Measurements from ENCODE around the gene NSD2.
"Not testable (repeated sequence)": the region's sequence is repeated elsewhere in the genome, so short reads cannot be mapped to it uniquely, and the experiment has no call there.

Gene NSD2

DNA sequence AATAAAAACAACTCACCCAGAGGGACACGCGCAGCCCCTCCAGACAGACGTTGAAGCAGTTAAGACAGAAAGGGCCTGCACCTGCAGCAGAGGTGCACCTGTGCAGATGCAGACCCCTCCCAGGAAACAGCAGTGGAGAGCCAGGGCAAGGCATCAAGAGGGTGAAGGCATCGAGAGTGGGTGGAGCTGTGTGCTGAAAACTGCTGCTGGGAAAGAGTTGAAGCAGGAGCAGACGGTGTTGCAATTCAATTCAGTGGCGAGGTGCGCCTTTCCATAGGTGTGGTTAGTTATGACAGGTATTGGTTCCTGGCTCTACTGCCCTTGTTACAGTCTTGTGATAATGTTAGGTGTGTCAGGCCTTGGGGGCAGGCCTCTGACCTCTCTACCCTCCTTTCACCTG lies 31.9 kb upstream of the NSD2 start:
- DNase-seq: no peak
- in situ Hi-C loops (cut with HindIII; ENCODE audit: low pct_ligation_motif_present, low pct_unique_long_range_greater_than_20kb, low sequenced_read_pairs): no loop called here

GRCh38 chr4:1841201-1841886 lies 29.8 kb upstream of the NSD2 start:
- in situ Hi-C loops (cut with HindIII; ENCODE audit: low pct_ligation_motif_present, low pct_unique_long_range_greater_than_20kb, low sequenced_read_pairs): no loop called here
- DNase-seq: no peak

- in situ Hi-C loops (cut with HindIII; ENCODE audit: low pct_ligation_motif_present, low pct_unique_long_range_greater_than_20kb, low sequenced_read_pairs): no loop called here
Measured at GRCh38 chr4:1841887-1842210, 29.3 kb upstream of the NSD2 start.

GRCh38 chr4:1842339-1842895 lies 28.8 kb upstream of the NSD2 start:
- in situ Hi-C loops (cut with HindIII; ENCODE audit: low pct_ligation_motif_present, low pct_unique_long_range_greater_than_20kb, low sequenced_read_pairs): no loop called here
- DNase-seq: no peak

More at GRCh38 chr4:1841887-1842210, 29.3 kb upstream of the NSD2 start:
- DNase-seq: no peak

GRCh38 chr4:1842993-1843448 lies 28.2 kb upstream of the NSD2 start:
- in situ Hi-C loops (cut with HindIII; ENCODE audit: low pct_ligation_motif_present, low pct_unique_long_range_greater_than_20kb, low sequenced_read_pairs): no loop called here
- DNase-seq: peak; percentile 36

GRCh38 chr4:1843852-1844251 lies 27.3 kb upstream of the NSD2 start:
- in situ Hi-C loops (cut with HindIII; ENCODE audit: low pct_ligation_motif_present, low pct_unique_long_range_greater_than_20kb, low sequenced_read_pairs): no loop called here
- DNase-seq: no peak

GRCh38 chr4:1844618-1845017 lies 26.6 kb upstream of the NSD2 start:
- in situ Hi-C loops (cut with HindIII; ENCODE audit: low pct_ligation_motif_present, low pct_unique_long_range_greater_than_20kb, low sequenced_read_pairs); DNase-seq: not testable (repeated sequence)

- DNase-seq: no peak
- in situ Hi-C loops (cut with HindIII; ENCODE audit: low pct_ligation_motif_present, low pct_unique_long_range_greater_than_20kb, low sequenced_read_pairs): no loop called here
Measured at GRCh38 chr4:1846580-1846979, 24.6 kb upstream of the NSD2 start.

GRCh38 chr4:1850276-1850675 lies 20.9 kb upstream of the NSD2 start:
- in situ Hi-C loops (cut with HindIII; ENCODE audit: low pct_ligation_motif_present, low pct_unique_long_range_greater_than_20kb, low sequenced_read_pairs): no loop called here

GRCh38 chr4:1851160-1851559 lies 20.0 kb upstream of the NSD2 start:
- in situ Hi-C loops (cut with HindIII; ENCODE audit: low pct_ligation_motif_present, low pct_unique_long_range_greater_than_20kb, low sequenced_read_pairs): no loop called here

More at GRCh38 chr4:1850276-1850675, 20.9 kb upstream of the NSD2 start:
- no peak for DNase-seq

GRCh38 chr4:1851575-1852410 lies 19.4 kb upstream of the NSD2 start:
- DNase-seq: no peak
- in situ Hi-C loops (cut with HindIII; ENCODE audit: low pct_ligation_motif_present, low pct_unique_long_range_greater_than_20kb, low sequenced_read_pairs): no loop called here

More at GRCh38 chr4:1851160-1851559, 20.0 kb upstream of the NSD2 start:
- no peak for DNase-seq

- in situ Hi-C loops (cut with HindIII; ENCODE audit: low pct_ligation_motif_present, low pct_unique_long_range_greater_than_20kb, low sequenced_read_pairs): no loop called here
- no peak for DNase-seq
Measured at GRCh38 chr4:1852904-1853623, 18.1 kb upstream of the NSD2 start.

- in situ Hi-C loops (cut with HindIII; ENCODE audit: low pct_ligation_motif_present, low pct_unique_long_range_greater_than_20kb, low sequenced_read_pairs): no loop called here
- no peak for DNase-seq
Measured at GRCh38 chr4:1854752-1855151, 16.4 kb upstream of the NSD2 start.

DNA sequence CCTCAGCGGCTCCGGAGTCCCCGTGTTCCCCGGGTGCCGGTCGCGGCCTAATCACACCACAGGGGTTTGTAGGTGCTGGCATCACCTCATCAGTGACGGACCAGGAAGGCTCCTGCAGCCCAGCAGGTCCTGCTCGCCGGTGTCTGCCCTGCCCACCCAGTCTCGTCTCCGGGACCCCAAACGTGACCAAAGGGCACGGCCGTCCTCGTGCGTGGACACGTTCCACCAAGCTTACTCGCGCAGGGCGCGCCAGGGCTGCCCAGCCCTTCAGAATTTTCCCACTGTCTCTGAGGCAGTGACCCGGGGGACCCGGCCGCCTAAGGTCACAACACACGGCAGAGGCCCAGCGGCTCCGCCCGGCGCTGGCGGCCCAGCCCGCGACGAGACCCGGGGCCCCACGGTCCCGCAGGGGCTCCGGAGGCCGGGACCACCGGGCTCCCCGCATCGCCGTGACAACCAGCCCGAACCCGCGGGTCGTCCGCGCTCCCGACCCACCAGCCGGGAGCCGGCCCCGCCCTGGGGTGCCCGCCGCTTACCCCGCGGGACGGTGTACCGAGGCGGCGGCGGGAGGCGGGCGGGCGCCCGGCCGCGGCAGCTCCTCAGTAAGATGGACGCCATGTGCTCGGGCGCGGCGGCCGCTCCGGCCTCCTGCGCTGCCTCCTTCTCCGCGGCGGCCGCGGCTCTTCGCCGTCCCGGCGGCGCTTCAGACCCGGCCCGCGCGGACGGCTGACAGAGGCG lies 15.7 kb upstream of the NSD2 start:
- in situ Hi-C loops (cut with HindIII; ENCODE audit: low pct_ligation_motif_present, low pct_unique_long_range_greater_than_20kb, low sequenced_read_pairs): no loop called here
- peak; percentile 14 for DNase-seq

DNA sequence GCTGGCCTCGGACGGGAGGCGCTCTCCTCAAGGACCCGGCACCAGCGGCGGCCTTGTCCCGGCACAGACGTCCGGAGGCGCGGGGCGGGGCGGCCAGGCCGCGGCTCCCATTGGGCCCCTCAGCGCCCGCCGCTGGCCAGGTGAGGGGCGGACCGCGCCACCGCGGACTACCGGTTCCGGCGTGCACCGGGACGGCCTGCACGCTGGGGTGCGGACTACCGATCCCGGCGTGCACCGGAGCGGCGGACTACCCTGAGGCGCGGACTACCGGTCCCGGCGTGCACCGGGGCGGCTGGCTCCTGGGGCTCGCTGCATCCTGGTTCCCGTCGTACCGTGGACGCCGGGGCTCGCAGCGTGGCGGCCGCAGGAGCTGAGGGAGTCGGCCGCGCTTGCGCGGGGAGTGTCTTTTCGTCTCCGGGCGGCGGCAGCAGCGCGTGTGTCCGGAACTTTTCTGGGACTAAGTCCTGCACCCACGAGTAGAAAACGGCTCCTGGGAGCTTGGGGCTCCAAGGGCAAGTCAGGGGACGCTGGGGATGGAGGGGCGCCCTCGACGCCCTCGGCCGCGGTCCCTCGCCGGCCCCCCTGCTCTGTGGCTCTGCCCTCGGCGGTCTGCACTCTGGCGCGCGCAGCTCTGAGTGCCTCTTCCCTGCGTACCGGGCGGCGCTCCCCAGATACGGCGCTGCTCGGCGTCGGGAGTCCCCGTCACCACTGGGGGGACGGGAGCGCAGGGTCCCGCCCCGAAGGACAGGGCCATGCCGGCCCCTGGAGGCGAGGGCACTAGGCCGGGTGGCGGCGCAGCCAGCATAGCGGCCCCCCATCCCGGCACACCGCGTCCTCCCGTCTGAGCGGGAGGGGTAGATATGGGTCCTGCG lies 14.9 kb upstream of the NSD2 start, which contains the start of gene LETM1:
Gene LETM1 (minus strand): TSS at position 86 of the 872 bp plus-strand sequence. CDS start 206 bp downstream, outside the sequence.
- peak; percentile 91 for DNase-seq
- in situ Hi-C loops (cut with HindIII; ENCODE audit: low pct_ligation_motif_present, low pct_unique_long_range_greater_than_20kb, low sequenced_read_pairs): no loop called here

- in situ Hi-C loops (cut with HindIII; ENCODE audit: low pct_ligation_motif_present, low pct_unique_long_range_greater_than_20kb, low sequenced_read_pairs): no loop called here
- DNase-seq: peak; percentile 30
Measured at GRCh38 chr4:1856943-1857699, 14.1 kb upstream of the NSD2 start.

- DNase-seq: no peak
- in situ Hi-C loops (cut with HindIII; ENCODE audit: low pct_ligation_motif_present, low pct_unique_long_range_greater_than_20kb, low sequenced_read_pairs): no loop called here
Measured at GRCh38 chr4:1857931-1858330, 13.3 kb upstream of the NSD2 start.
